HG02870 (cell line): ENCODE measurements around the gene ZBTB16.

Experiments
- ATAC-seq: cut with Tn5 transposase; IDR thresholded peaks from one replicate; pipeline ENCODE4 v1.9.1; 2021; ENCODE audit warnings: mild to moderate bottlenecking, moderate library complexity; ENCODE audit not compliant: unreplicated experiment

The ZBTB16 gene

GRCh38 chr11:114125531-114125930 lies 66.0 kb downstream of the ZBTB16 start:
- ATAC-seq: no peak

GRCh38 chr11:114125959-114126358 lies 66.4 kb downstream of the ZBTB16 start:
- no peak for ATAC-seq

GRCh38 chr11:114128399-114128798 lies 68.9 kb downstream of the ZBTB16 start:
- no peak for ATAC-seq

GRCh38 chr11:114129142-114129541 lies 69.6 kb downstream of the ZBTB16 start:
- no peak for ATAC-seq

GRCh38 chr11:114129699-114130098 lies 70.2 kb downstream of the ZBTB16 start:
- ATAC-seq: no peak

- no peak for ATAC-seq
Measured at GRCh38 chr11:114130115-114130576, 70.6 kb downstream of the ZBTB16 start.

GRCh38 chr11:114130629-114131277 lies 71.2 kb downstream of the ZBTB16 start:
- ATAC-seq: no peak

GRCh38 chr11:114131461-114131864 lies 72.0 kb downstream of the ZBTB16 start:
- ATAC-seq: no peak

GRCh38 chr11:114132417-114132816 lies 72.9 kb downstream of the ZBTB16 start:
- ATAC-seq: no peak

- ATAC-seq: no peak
Measured at GRCh38 chr11:114132944-114133394, 73.5 kb downstream of the ZBTB16 start.

GRCh38 chr11:114133548-114134329 lies 74.2 kb downstream of the ZBTB16 start:
- no peak for ATAC-seq

- no peak for ATAC-seq
Measured at GRCh38 chr11:114134870-114135269, 75.4 kb downstream of the ZBTB16 start.

- no peak for ATAC-seq
Measured at GRCh38 chr11:114135737-114136151, 76.2 kb downstream of the ZBTB16 start.

- no peak for ATAC-seq
Measured at GRCh38 chr11:114136686-114137640, 77.5 kb downstream of the ZBTB16 start.

GRCh38 chr11:114137838-114138237 lies 78.3 kb downstream of the ZBTB16 start:
- ATAC-seq: no peak

GRCh38 chr11:114138411-114138810 lies 78.9 kb downstream of the ZBTB16 start:
- ATAC-seq: no peak

GRCh38 chr11:114140826-114141225 lies 81.3 kb downstream of the ZBTB16 start:
- ATAC-seq: no peak

GRCh38 chr11:114141863-114142580 lies 82.5 kb downstream of the ZBTB16 start:
- ATAC-seq: no peak

GRCh38 chr11:114142707-114143106 lies 83.2 kb downstream of the ZBTB16 start:
- ATAC-seq: no peak

GRCh38 chr11:114145166-114145775 lies 85.8 kb downstream of the ZBTB16 start:
- no peak for ATAC-seq
